NAMALWA (cell line): ENCODE measurements around the gene ERI3.

ENCODE experiments used
- DNase-seq: peaks from one replicate; pipeline ENCODE4 v3.0.0-alpha.2; 2015; ENCODE audit warnings: low spot score

Gene ERI3

GRCh38 chr1:44283524-44284173, 71.4 kb downstream of the ERI3 start:
- DNase-seq = no peak

DNA sequence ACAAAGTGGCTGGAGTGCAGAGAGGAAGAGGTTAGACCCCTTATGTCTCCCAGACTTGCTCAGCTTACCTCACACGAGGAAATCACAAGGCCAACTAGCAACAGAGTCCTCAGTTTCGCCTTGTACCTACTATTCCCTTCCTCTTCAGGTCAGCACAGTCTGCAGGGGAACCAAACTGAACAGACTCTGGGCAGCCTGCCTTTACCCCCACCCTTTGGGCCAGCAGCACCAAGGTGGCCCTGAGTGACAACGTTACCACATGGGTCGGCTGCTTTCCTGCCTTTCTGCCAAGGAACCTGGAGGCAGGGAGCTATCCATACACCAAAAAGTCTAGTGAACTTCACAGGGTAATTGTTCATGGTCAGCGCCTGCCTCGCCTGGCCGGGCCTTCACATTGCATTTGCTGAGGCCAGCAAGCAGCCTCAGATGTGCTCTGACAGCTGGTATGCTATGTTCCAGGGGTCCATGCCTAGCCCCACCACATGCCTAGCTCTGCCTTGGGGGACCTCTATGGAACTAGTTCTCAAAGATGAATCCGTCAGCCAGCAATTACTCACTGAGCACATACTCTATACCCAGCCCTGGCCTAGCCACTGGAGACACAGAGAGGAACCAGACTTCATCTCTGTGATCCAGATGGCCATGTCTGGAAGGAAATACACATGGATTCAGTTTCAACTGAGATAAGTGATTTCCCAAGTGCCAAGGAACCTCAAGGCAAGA, 72.2 kb downstream of the ERI3 start:
- DNase-seq = no peak

DNA sequence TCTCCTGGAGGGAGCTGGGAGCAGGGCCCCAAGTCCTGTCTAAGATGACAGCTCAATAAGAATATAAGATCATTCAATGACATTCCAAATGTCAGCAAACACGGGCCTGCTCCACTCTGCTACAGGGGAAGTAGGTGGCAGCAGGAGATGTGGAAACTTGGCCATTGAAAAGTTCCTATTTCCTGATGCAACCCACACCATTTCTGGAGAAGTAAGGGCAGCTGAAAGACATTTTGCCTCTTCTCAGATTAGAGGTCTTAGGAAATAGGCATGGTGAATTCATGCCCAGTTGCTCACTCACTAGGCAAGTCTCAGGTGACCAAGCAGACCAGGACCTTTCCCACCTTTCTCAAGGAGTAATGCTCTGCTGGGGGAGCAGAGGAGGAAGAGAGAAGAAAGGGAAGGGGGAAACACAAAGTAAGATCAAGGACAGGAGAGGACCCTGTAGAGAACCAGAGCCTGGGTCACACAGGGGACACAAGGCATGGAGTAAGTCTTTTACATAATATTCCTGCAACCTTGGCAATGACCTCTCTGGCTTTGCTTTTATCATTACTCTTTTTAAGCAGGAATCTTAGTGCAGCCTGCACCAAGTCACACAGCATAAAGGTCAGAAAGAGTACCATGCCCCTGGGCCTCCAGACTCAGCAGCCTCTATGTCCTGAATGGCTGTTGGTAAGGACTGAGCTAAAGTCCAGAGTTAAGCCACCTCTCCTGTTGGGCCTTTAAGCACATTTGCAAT, 72.9 kb downstream of the ERI3 start:
- DNase-seq = no peak

GRCh38 chr1:44276901-44277300, 78.2 kb downstream of the ERI3 start:
- DNase-seq = no peak

- DNase-seq = no peak
Observed at GRCh38 chr1:44275991-44276405, 79.1 kb downstream of the ERI3 start.

DNA sequence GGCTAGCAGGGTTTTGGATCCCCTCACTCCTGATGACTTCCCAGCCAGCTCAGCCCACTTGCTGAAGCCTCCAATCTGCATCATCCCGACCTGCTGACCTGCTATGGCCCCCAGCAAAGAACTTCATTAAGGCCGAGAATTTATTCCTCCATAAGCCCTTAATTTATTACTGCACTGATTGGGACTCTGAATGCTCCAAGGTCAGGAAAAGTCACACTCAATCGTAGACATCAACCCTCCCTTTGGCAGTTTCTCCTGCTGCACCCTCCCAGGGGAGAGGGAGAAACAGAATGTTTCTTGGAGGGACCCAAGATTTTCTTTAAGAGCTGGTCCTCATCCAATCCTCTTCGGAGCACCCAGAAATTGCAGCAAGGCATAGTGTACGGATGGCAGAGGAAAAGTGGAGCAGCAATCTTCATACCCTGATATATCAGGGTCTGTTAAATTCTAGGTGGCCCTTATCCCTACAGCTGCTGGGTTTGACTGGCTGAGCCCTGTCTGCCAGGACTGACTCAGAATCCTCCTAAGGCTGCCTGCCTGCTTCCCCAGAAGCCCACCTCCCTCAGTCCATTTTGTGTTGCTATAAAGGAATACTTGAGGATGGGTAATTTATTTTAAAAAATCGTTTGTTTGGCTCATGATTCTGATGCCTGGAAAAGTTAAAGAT, 79.6 kb downstream of the ERI3 start:
- no peak for DNase-seq

DNA sequence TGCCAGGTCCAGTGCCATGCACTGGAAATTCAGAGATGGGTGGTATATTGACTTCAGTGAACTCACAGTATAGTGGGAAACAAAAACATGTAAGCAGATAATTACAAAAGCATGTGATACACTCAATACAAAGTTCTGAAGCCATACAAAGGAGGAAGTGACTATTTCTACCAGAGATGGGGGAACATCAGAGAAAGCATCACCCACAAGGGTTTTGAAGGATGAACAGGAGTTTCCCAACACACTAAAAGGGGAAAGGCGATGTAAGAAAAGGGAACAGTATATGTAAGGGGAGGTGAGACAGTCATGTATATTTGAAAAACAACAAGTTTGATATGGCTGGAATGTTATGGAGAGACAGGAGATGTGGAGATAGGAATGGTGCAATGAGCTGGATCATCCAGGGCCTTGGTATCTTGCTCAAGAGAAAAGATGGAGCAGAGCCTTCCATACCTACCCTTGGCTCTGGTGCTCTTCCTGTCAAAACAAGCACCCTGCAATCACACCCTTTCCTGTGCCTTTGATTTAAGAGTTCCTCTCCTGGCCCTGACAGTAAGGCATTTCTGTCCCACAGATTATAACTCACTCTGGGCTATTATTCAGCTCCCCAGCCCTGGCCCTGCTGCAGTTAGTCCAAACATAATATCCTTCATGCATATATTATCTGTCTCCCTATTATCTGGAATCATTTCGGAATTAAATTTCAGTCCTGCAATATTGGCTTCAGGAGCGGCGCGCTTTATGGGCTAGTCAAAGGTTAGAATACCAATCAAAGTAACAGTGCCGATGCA, 81.3 kb downstream of the ERI3 start:
- DNase-seq = no peak

DNA sequence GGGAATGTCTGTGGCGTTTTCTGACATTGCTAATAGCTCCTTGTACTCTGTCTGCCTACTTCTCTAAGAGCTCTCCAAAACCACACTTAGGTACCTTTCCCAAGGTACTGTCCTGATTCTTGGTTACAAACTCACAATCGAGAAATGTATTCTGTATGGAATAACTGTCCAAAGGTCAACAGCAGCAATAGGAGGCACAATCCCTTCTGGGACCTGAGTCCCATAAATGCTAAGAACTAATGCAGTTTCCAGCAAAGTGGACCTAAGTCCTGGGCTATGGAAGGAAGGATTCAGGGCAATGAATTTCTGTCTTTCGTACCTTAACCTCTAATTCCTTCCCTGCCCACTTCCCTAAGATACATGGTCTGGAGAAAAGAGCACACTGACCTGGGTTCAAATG, 82.1 kb downstream of the ERI3 start:
- no peak for DNase-seq

DNA sequence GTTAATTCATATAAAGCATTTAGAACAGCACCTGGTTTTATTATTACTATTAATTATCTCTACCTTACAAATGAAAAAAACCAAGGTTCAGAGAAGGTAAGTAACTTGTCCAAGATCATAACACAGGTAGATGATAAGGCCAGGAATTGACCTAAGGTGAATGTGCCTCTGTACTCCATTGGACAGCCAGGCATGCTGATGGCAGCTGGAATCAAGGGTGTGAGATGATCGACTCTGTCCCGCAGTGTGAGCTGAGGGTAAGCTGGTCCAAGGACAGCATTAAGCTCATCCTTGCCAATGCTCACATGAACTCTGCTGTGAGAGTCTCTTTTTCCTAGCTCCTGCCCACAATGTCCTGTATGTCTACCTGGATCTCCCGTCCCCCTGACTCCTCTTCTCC, 83.4 kb downstream of the ERI3 start:
- DNase-seq = no peak

GRCh38 chr1:44270686-44271628, 84.1 kb downstream of the ERI3 start:
- no peak for DNase-seq

GRCh38 chr1:44268054-44268453, 87.0 kb downstream of the ERI3 start:
- DNase-seq = no peak

- DNase-seq = no peak
Observed at GRCh38 chr1:44267438-44267837, 87.6 kb downstream of the ERI3 start.

- no peak for DNase-seq
Observed at GRCh38 chr1:44266400-44267344, 88.4 kb downstream of the ERI3 start.

- DNase-seq = no peak
Observed at GRCh38 chr1:44265656-44266358, 89.2 kb downstream of the ERI3 start.

DNA sequence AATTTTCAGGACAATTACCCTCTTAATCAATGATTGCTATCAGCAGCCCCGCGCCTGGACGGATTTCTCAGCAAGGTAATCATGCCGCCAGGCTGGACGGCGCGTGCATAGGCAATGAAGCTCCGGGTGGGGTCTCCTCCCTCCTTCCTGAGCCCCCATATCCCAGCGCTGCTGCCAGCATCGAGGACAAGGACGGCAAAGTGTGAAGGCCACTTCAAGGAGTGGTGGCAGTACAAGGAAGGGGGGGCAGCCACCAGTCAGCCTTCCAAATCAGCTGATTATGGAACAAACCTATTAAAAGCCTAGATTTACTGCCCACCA, 90.6 kb downstream of the ERI3 start:
- no peak for DNase-seq

DNA sequence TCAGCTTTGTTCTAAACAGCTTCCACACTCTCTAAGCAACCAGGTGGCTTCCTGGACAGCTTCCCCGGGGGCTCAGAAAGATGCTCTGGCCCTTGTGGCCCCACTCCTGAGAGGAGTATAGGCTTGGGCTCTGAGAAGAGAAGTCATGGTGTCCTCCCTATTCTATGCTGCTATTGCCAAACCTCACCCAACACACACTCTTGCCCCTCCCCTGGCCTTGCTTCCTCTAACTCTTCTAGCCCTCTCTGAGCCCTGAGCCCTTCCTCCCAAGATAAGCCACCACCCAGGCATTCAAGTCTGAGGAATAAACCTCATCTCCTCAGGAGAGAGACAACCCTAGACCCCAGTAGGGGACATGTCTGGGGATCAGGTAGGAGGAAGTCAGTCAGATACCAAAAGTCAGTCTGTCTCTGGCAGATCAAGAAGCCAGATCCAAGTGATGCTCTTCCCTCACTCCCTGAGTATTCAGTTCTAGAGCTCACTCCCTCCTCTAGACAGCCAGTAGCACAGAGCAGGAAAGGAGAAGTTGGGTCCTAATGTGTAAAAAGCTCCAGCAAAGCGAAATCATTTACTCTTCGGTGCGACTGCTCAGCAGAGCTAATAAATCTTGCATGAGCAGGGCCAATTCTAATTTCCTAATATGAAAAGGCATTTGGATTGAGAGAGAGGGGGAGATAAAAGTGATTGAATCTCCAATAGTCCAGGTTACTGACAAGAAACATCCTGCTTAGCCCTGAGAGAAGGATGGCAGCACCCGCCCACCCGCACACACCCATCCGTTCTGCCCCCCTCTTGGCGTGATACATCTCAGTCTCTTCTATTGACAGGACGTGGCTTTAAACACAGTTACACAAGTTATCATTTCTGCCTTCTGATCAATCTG, 91.2 kb downstream of the ERI3 start:
- DNase-seq = no peak

GRCh38 chr1:44262816-44263567, 92.1 kb downstream of the ERI3 start:
- DNase-seq = no peak
